ENCODE data around the gene ZNF580.

Gene ZNF580

GRCh38 chr19:55640577-55641425 lies at the start of gene ZNF580:
Gene ZNF580 (plus strand): TSS chr19:55641002. CDS start chr19:55642509, 1,507 bp downstream.
- peak; percentile 81 for DNase-seq (ENCODE audit: low read depth)

GRCh38 chr19:55591555-55591954 lies 49.2 kb upstream of the ZNF580 start:
- DNase-seq (ENCODE audit: low read depth), result no peak

GRCh38 chr19:55592391-55593090 lies 48.3 kb upstream of the ZNF580 start:
- DNase-seq (ENCODE audit: low read depth), result no peak

DNA sequence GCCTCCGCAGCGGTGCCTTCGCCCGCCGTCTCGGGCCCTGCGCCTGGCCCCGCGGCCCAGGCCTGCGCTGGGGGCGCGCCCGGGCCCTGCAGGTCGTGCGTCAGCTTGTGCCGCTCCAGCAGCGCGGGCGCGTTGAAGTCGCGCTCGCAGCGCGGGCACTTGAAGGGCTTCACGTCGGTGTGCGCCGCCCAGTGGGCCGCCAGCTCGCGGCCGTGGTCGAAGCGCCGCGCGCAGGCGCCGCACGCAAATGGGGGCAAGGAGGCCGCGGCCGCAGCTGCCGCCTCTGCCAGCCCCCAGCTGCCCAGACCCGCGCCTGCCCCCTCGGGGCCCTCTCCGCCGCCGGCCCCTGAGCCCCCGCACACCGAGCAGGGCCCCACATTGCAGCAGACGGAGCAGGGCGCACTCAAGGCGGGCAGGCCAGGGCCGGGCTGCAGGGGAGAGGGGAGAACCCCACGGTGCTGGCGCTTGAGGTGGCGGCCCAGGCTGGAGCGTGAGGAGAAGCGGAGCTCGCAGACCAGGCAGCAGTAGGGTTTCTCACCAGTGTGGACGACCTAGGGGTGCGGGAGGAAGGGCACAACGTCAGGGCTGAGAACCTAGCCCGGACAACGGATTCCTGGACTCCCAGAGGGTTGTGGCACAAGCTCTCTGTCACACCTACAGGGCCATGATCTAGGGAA lies 47.6 kb upstream of the ZNF580 start:
- DNase-seq (ENCODE audit: low read depth), result no peak

DNA sequence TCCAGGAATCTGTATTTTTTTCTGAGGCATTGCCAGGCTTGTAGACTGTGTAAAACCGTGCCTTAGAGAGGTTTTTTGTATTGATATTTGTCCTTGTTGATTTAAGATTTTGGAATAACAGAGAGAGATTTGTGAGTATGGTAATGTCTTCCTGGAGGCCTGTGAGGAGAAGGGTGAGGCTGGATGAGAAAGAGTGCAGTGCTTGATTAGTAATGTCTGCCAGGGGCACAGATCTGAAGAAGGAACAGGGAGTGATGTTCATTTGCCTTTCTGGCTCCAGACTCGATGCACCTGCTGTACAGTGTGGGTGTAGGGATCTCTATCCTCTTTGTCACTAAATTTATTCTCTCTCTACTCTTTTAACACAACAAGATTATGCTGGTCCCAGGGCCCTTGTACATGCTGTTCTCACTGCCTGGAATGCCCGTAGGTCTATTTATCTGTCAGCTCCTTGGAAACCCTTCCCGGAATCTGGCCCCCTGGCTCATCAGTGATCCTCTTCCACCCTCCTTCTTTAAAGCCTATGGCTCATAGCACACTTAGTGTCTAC lies 45.7 kb upstream of the ZNF580 start:
- DNase-seq (ENCODE audit: low read depth), result no peak

- DNase-seq (ENCODE audit: low read depth), result no peak
Measured at GRCh38 chr19:55596304-55596703, 44.5 kb upstream of the ZNF580 start.

DNA sequence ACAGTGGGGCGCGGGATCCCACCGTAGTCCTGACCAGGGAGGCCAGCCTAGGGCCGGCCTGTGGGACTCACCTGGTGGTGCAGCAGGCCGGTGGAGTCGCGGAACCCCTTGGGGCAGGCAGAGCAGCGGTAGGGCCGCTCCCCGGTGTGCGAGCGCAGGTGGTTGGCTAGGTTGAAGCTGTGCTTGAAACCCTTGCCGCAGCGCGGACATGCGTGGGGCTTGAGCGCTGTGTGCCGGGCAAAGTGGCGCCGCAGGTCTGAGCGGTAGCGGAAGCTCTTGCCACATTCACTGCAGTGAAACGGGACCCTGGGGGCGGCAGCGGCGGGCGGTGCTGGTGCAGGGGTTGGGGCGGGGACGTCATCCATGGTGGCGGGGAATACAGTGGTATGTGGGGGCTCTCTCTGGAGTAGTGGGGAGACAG lies 43.3 kb upstream of the ZNF580 start:
- no peak for DNase-seq (ENCODE audit: low read depth)

DNA sequence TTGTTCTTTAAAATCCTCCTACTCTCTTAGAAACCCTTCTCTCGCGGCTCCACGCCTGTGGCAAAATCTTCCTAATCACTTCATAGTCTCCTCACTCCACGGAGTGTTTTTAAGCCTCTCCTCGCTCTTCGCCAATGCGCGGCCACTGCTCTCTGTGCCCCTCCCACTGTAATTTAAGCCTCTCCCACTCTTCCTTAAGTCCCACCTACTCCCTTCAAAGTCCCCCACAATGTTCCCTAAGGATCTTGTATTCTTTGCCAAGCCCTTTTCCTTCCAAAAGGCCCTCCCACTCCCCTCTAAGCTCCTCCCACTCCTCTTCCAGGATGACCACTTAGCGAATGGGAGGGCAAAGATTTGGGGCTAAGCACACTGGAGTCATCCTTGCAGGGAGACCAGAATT lies 42.8 kb upstream of the ZNF580 start:
- DNase-seq (ENCODE audit: low read depth), result no peak

- peak; percentile 97 for DNase-seq (ENCODE audit: low read depth)
Measured at GRCh38 chr19:55598719-55599467, 41.9 kb upstream of the ZNF580 start.

DNA sequence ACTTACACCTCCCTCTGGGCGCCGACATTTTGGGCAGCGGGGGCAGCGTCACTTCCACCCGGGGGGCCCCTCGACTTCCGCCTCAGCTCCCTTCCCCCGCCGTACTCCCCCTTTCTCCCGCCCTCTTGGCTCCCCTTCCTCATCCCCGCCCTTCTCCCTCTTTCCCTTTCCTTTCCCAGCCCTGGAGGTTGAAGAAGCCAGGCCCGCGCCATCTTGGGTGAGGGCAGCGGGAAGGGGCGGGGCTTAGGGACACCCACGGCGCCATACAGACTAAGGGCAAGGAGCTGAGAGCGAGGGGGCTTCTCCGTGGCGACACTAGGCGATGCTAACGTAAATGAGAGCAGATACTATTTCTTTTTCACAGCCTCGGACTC lies 41.3 kb upstream of the ZNF580 start, which contains the start of gene FIZ1:
TSS of gene FIZ1 (minus strand) at position 50 of the 374 bp plus-strand sequence. CDS start 1,652 bp downstream, outside the sequence.
- peak; percentile 99 for DNase-seq (ENCODE audit: low read depth)

GRCh38 chr19:55599842-55600661 lies 40.8 kb upstream of the ZNF580 start, which contains the start of gene ZNF524:
Gene ZNF524 (plus strand): TSS chr19:55600288. CDS start chr19:55602113, 1,825 bp downstream.
- peak; percentile 91 for DNase-seq (ENCODE audit: low read depth)

- no peak for DNase-seq (ENCODE audit: low read depth)
Measured at GRCh38 chr19:55600662-55601028, 40.2 kb upstream of the ZNF580 start.

DNA sequence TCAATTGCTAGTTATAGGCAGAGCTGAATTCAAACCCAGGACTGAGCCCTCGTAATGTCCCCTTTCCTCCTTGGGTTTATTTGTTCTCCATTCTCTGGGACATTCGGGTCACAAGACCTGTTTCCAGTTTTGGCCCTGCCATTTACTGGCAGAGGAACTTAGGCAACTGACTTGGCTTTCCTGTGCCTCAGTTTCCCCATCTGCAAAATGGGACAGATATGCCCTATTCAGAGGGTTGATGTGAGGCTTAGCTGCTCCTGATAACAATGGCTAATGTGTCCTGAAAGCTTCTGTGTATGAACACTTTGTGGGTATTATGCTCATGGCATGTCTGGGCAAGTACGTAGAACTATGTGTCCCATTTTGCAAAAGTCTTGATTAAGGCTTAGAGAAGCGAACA lies 39.7 kb upstream of the ZNF580 start:
- no peak for DNase-seq (ENCODE audit: low read depth)

DNA sequence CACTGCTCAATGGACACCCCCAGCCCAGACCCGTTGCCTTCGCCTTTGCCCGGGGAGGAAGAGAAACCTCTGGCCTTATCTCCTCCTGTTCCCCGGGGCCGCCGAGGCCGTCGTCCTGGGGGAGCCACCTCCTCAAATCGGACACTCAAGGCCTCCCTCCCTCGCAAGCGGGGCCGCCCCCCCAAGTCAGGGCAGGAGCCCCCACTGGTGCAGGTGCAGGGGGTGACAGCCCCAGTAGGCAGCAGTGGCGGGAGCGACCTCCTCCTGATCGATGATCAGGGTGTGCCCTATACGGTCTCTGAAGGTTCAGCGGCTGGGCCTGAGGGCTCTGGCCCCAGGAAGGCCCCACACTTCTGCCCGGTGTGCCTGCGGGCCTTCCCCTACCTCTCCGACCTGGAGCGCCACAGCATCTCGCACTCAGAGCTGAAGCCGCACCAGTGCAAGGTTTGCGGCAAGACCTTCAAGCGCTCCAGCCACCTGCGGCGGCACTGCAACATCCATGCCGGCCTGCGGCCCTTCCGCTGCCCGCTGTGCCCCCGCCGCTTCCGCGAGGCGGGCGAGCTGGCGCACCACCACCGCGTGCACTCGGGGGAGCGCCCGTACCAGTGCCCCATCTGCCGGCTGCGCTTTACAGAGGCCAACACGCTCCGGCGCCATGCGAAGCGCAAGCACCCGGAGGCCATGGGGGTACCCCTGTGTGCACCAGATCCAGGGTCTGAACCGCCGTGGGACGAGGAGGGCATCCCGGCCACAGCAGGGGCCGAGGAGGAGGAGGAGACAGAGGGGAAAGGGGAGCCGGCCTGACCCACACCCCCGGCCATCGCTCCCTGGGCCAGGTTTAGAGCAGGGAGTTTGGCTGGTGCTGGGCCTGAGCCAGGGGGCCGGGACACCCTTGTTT lies 38.4 kb upstream of the ZNF580 start:
- no peak for DNase-seq (ENCODE audit: low read depth)

DNA sequence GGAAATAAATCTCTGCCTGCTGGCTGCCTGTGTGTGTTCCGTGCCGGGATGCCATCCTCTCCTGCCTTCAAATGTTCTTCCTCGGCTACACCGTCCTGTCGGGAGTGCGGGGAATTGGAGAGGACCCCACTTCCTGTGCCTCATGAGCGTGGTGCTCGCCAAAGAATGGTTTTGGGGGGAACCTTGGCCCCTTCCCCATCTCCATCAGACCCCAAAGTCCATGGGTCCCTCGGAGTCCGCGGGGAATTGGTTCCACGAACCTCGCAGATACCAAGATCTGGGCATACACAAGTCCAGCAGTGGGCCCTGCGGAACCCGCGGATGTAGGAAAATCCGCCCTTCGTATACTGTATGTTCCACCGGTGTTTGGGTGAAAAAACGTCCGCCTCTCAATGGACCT lies 37.7 kb upstream of the ZNF580 start:
- DNase-seq (ENCODE audit: low read depth), result no peak

DNA sequence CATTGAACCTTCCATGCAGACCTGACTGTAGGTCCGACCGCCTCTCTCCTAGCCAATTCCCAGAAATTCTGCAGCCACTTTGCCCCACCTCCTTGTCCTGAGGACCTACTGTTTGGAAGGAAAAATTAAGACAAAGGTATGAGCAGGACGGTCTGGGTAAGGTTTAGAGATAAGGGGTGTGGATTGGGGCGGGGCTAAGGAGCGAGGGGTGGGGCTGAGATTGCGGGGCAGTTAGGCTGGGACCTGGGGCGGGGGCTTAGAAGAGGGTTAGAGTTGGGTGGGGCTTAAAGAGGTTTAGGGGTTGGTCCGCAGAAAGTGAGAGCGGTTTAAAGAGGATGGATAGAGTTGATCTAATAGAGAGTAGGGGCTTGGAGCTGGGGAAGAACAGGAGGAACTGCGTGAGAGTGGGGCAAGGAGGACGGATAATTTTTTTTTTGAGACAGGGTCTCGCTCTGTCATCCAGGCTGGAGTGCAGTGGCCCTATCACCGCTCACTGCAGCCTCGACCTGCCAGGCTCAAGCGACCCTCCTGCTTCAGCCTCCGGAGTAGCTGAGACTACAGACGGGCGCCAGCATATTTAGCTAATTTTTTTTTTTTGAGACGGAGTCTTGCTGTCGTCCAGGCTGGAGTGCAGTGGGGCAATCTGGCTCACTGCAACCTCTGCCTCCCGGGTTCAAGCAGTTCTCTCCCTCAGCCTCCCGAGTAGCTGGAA lies 37.1 kb upstream of the ZNF580 start:
- DNase-seq (ENCODE audit: low read depth), result no peak

DNA sequence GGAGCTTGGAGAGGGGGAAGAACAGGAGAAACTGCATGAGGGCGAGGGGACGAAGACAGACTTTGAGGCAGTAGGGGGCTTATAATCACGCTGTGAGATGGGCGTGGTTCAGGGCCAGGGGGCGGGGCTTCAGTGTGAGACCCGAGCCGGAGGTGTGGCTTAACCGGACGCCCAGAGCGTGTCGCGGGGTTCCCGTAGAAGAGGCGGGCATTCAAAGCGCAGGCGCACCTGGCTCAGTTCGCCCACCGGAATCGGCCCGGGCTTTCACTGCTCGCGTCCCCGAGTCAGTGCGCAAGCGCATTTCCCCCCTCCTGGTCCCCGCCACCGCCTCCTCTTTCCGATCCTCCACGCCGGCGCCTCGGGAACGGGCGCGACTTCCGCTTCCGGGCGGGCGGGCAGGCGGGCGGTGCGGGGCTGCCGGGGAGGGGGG lies 35.6 kb upstream of the ZNF580 start:
- DNase-seq (ENCODE audit: low read depth), result peak; percentile 98

GRCh38 chr19:55605637-55606470 lies 34.9 kb upstream of the ZNF580 start, which contains the start of gene ZNF865:
Gene ZNF865 (plus strand): TSS chr19:55605647. CDS start chr19:55613619, 7,972 bp downstream.
- peak; percentile 88 for DNase-seq (ENCODE audit: low read depth)

Measured in EH (cell line).